Prostate gland (tissue), 2 donors: Measurements from ENCODE around the gene NINJ2. TPM values are rescaled to one million over a fixed set of nuclear protein-coding genes. Genes with fewer than 3 reads are reported as not detected.
A peak's percentile ranks its signal among the peaks of the same experiment; 100 is the strongest.

Source experiments
- DNase-seq: peaks from one replicate; pipeline ENCODE4 v3.0.0-alpha.2; 2019; ENCODE audit warnings: low spot score
- H3K27ac ChIP-seq, 2 donors: fragments of 200-600 bp; sonication (generic); 2 replicates each; pipeline ENCODE4 v1.5.1; 2017 to 2019
- H3K27me3 ChIP-seq: fragments of 200-600 bp; sonication (generic); replicated peaks from 2 replicates; pipeline ENCODE4 v1.5.1; 2019; ENCODE audit not compliant: insufficient read depth
- H3K36me3 ChIP-seq, 2 donors: fragments of 200-600 bp; sonication (generic); 1 replicate in 1 of 2; 2 replicates in 1 of 2; pipeline versions ENCODE4 v1.5.1 to v1.8.1; 2017 to 2019
- H3K4me1 ChIP-seq: fragments of 200-600 bp; sonication (generic); replicated peaks from 2 replicates; pipeline ENCODE4 v1.5.1; 2019
- H3K4me3 ChIP-seq, 2 donors: fragments of 200-600 bp; sonication (generic); 2 replicates each; pipeline ENCODE4 v1.5.1; 2017 to 2019
- H3K9me3 ChIP-seq: fragments of 200-600 bp; sonication (generic); 2 replicates; pipeline ENCODE4 v1.5.1; 2017
- CTCF ChIP-seq, 4 experiments: fragments of 200-600 bp in 2 of 4; fragments of 450-650 bp in 2 of 4; sonication (generic) in 2 of 4; IDR thresholded peaks; 1 replicate in 3 of 4; 2 replicates in 1 of 4; pipeline ENCODE4 v1.5.1; 2016 to 2019; ENCODE audit warnings: antibody characterized with exemption in 4 of 4, mild to moderate bottlenecking in 2 of 4, moderate library complexity in 2 of 4
- POLR2A ChIP-seq: fragments of 450-650 bp; IDR thresholded peaks from one replicate; pipeline ENCODE4 v1.6.1; 2016; ENCODE audit warnings: antibody characterized with exemption, mild to moderate bottlenecking
- POLR2AphosphoS5 ChIP-seq: sonication (generic); formaldehyde crosslinking; IDR thresholded peaks from one replicate; pipeline ENCODE4 v1.6.1; 2017; ENCODE audit warnings: antibody characterized with exemption
- WGBS: methylation state at CpG from one replicate; pipeline ENCODE4 v1.1.5; 2018; 5-methylcytosine and 5-hydroxymethylcytosine counted together
- intact Hi-C: fragments of 100-400 bp; cut with DNase I; formaldehyde crosslinking; loops from one replicate; pipeline ENCODE4 v1.14.2; 2022
- total RNA-seq, 2 donors: library from RNA; depleted of rRNA; stranded (reverse); fragments of >200 nt; gene quantifications; one replicate each; pipeline ENCODE4 v1.1.0, GENCODE V29; 2016

NINJ2 gene
- total RNA-seq, 2 donors from 2014 or later = 1.1 to 17.3 TPM

GRCh38 chr12:537772-538171 is 125.5 kb downstream of the NINJ2 start:
- H3K27ac ChIP-seq = no peak overlapping the region

GRCh38 chr12:536751-537245 is 126.4 kb downstream of the NINJ2 start:
- intact Hi-C loops = no loop called here
- no peaks in the 10 kb centered on the region for H3K9me3 ChIP-seq
- WGBS = 65% methylated on average over 3 of the region's 3 CpGs
- no peaks in the 10 kb centered on the region for H3K36me3 ChIP-seq
- no peaks in the 10 kb centered on the region for H3K4me1 ChIP-seq
- TF ChIP-seq CTCF (IDR thresholded peaks at IDR 0.05) (no peak), POLR2AphosphoS5 (no peak), POLR2A (no peak)
- H3K4me3 ChIP-seq = no peak overlapping the region
- no peak for DNase-seq
- no peaks in the 10 kb centered on the region for H3K27me3 ChIP-seq
- H3K27ac ChIP-seq = no peak overlapping the region

More at GRCh38 chr12:537772-538171, 125.5 kb downstream of the NINJ2 start:
- no peak overlapping the region for H3K4me3 ChIP-seq
- TF ChIP-seq CTCF (IDR thresholded peaks at IDR 0.05) (no peak), POLR2A (peak; percentile 9), POLR2AphosphoS5 (peak; percentile 28)
- H3K36me3 ChIP-seq = no peaks in the 10 kb centered on the region
- H3K27me3 ChIP-seq = no peaks in the 10 kb centered on the region
- intact Hi-C loops = no loop called here
- peak; percentile 66 for DNase-seq
- 56% methylated on average over 4 of the region's 4 CpGs for WGBS
- H3K4me1 ChIP-seq = no peaks in the 10 kb centered on the region
- no peaks in the 10 kb centered on the region for H3K9me3 ChIP-seq

GRCh38 chr12:535396-535795 is 127.8 kb downstream of the NINJ2 start:
- Histone ChIP-seq H3K4me3 (no peak overlapping the region), H3K9me3 (no peaks in the 10 kb centered on the region), H3K27ac (no peak overlapping the region), H3K36me3 (no peaks in the 10 kb centered on the region), H3K4me1 (no peaks in the 10 kb centered on the region), H3K27me3 (no peaks in the 10 kb centered on the region)
- no peak for DNase-seq
- no peak for TF ChIP-seq CTCF (IDR thresholded peaks at IDR 0.05)
- TF ChIP-seq POLR2AphosphoS5 = no peak
- no peak for TF ChIP-seq POLR2A
- WGBS = 95% methylated on average over 7 of the region's 7 CpGs
- intact Hi-C loops = no loop called here

- WGBS = 73% methylated on average over 14 of the region's 14 CpGs
- no peaks in the 10 kb centered on the region for H3K27me3 ChIP-seq
- H3K4me3 ChIP-seq = no peak overlapping the region
- H3K4me1 ChIP-seq = no peaks in the 10 kb centered on the region
- no peak for TF ChIP-seq POLR2AphosphoS5
- TF ChIP-seq POLR2A = no peak
- no peak for TF ChIP-seq CTCF (IDR thresholded peaks at IDR 0.05)
- H3K9me3 ChIP-seq = no peaks in the 10 kb centered on the region
- no peaks in the 10 kb centered on the region for H3K36me3 ChIP-seq
- no peak for DNase-seq
- no peak overlapping the region for H3K27ac ChIP-seq
- intact Hi-C loops = no loop called here
Measured at GRCh38 chr12:534216-534615, 129.0 kb downstream of the NINJ2 start.

- H3K9me3 ChIP-seq = no peaks in the 10 kb centered on the region
- intact Hi-C loops = no loop called here
- no peaks in the 10 kb centered on the region for H3K27me3 ChIP-seq
- no peaks in the 10 kb centered on the region for H3K4me1 ChIP-seq
- H3K4me3 ChIP-seq = no peak overlapping the region
- no peaks in the 10 kb centered on the region for H3K36me3 ChIP-seq
- TF ChIP-seq POLR2AphosphoS5 (no peak), POLR2A (no peak), CTCF (IDR thresholded peaks at IDR 0.05) (no peak)
- WGBS = 96% methylated on average over 14 of the region's 14 CpGs
- H3K27ac ChIP-seq = no peak overlapping the region
- no peak for DNase-seq
Measured at GRCh38 chr12:533718-534117, 129.5 kb downstream of the NINJ2 start.
